NCI-H510A (cell line): ENCODE data around the gene TMBIM1.

Source experiments
- DNase-seq: peaks from one replicate; lab custom pipeline; 2025; lab: John Stamatoyannopoulos, UW

TMBIM1 gene

GRCh38 chr2:218292048-218293014, at the start of gene TMBIM1:
TMBIM1 (minus strand) TSS chr2:218292503; CDS start chr2:218282141, 10,362 bp downstream.
- DNase-seq = peak; percentile 71

- no peak for DNase-seq
Observed at GRCh38 chr2:218341381-218341780, 49.1 kb upstream of the TMBIM1 start.

GRCh38 chr2:218340656-218341055, 48.4 kb upstream of the TMBIM1 start:
- no peak for DNase-seq

DNA sequence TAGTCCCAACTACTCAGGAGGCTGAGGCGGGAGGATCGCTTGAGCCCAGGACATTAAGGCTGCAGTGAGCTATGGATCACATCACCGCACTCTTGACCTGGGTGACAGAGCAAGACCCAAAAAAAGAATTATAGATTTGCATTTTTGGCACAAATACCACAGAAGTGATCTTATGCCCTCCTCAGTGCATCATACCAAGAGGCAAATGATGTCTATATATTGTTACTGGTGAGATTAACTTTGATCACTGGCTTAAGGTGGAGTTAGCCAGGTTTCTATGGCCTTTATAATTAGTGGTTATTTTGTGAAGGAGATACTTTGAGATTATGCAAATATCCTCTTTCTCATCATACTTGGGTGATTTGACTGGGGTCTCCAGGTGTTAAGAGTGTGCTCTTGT, 42.2 kb upstream of the TMBIM1 start:
- no peak for DNase-seq

DNA sequence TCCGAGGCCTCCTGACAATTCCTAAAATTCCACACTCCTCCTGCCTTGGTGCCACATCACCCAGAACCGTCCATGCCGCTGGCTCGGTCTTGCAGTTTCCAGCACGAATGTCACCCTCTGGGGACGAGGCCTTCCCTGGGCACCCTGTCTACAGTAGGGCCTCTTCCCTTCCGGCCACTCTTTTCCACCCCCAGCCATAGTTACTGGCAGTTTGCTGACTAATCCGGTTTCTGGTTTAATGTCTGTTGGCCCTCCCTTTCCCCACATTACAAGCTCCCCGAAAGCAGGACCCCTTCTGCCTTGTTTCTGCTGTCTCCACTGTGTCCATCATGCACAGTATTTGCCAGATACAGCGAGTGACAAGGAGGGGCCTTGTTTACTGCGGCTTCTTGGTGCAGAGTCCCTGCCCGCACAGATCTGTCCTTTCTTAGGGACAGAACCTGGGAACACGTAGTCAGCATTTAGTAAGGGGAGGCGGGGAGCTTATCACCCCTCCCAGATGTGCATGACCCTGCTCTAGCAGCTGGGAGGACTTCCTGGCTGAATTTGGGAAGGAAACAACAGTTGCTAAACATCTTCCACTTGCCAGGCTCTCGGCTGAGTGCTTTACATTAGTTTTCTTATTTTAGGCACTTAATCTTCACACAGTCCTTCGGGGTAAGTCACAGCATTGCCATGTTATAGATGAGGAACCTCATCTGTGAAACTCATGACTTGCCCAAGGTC, 40.8 kb upstream of the TMBIM1 start:
- DNase-seq = no peak

DNA sequence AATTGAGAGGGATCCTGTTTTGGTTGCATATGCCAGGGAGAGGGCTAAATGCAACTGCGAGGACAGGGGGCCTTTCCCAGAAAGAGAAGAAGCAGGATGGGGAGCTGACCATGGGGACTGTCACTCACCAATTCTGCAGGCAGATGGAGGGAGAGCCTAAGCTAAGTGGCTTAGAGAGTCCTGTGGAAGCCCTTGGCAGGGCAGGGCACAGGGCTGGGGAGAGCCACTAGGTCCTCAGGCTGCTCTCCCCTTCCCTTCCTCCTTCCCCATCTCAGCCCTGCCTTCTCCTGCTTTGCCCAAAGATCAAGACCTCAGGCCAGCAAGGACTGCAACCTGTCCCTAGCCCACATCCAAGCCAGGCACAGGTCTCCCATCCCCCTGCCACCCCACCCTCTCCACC, 40.0 kb upstream of the TMBIM1 start:
- no peak for DNase-seq

- no peak for DNase-seq
Observed at GRCh38 chr2:218331745-218332144, 39.4 kb upstream of the TMBIM1 start.

DNA sequence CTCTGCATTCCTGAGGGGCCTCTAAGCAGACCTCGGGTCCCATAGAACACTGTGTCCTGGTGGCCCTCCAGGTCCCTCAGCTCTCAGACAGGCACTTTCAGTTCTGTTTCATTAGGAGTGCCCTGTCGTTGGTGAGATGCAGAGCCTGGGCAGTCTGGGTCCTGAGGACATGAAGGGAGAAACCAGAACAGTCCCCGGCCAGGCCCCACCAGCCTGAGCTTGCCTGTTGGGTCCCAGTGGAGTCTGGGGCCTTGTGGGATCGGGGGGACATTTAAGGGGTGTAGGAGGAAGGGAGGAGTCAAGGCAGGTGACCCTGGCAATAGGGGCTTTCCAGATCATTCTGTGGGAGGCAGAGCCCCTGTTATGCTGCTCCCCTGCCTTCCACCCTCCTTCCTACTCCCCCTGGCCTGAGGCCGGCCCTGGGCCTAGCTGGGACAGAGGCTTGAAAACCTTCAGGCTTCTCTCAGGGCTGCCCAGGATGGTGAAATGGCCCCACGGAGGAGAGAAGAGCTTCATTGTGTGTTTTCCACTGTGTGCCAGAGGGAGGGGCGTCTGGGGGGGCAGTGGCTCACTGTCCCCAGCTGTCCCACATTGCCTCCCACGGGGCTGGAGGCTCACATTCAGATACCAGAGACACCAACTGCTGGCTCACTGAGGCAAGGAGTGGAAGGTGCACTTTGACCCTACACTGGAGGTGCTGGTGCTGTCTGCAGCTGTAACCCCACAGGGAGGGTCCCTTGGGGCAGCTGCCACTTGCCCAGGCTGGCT, 37.7 kb upstream of the TMBIM1 start:
- DNase-seq = no peak

GRCh38 chr2:218329027-218329825, 36.9 kb upstream of the TMBIM1 start:
- DNase-seq = peak; percentile 51

GRCh38 chr2:218328294-218328693, 36.0 kb upstream of the TMBIM1 start:
- no peak for DNase-seq

- DNase-seq = no peak
Observed at GRCh38 chr2:218327451-218328210, 35.3 kb upstream of the TMBIM1 start.

DNA sequence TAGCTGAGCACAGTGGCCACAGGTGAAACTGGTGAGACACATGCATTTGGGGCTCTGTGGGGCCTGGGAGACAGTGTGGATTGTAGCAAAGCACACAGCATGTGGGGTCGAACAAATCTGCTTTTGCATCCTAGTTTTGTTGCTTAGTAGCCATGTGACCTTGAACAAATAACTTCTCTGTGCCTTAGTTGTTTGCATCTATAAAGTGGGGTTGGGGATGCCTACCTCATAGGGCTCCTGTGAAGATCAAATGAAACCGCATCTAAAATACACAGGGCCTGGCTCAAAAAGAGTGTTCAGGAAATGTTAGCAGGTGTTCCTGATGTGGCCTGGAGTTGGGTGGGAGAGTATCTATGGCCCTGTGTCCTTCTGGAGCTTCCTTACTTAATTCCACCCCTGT, 34.0 kb upstream of the TMBIM1 start:
- DNase-seq = no peak

- no peak for DNase-seq
Observed at GRCh38 chr2:218325566-218326160, 33.4 kb upstream of the TMBIM1 start.

DNA sequence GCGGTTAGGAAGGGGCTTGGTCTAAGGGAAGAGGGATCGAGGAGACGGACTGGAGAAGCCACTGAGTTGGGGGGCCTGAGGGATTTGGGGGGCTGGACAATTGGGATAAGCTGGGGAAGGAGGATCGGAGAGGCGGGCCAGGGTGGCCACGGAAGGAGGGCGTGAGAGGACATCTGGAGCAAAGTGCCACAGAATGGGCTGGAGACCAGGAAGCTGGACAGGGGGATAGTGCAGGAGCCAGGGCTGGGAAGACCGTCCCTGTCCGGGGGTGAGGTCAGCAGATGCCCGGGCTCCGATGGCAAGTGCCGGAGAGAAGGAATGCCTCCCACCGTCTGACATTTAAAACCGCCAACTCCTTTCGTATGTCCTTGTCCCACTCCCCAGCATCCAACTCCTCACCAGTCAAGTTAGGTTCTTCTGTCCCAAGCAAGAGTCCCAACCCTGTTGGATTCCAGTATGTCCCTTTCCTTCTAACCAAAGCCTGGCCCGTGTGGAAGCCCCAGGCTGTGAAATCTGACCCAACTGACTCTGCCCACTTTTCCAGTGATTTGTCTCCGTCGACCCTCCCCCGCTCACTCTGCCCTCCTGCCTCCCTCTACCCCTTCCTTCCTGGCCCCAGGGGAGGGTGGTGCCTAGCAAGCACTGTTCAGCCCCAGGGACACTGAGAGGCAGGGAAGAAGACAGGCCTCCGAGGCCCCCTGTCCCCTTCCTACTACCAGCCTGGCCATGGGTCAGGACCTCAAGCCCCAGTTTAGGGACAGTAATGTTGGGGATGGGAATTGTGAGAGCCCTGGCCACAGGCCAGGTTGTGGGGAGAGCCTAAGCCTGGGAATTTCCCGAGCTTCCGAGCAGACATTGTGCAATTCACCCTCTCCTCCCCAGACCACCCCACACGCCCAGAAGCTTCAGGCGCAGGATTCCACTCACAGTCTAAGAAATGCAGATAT, 31.5 kb upstream of the TMBIM1 start:
- no peak for DNase-seq

DNA sequence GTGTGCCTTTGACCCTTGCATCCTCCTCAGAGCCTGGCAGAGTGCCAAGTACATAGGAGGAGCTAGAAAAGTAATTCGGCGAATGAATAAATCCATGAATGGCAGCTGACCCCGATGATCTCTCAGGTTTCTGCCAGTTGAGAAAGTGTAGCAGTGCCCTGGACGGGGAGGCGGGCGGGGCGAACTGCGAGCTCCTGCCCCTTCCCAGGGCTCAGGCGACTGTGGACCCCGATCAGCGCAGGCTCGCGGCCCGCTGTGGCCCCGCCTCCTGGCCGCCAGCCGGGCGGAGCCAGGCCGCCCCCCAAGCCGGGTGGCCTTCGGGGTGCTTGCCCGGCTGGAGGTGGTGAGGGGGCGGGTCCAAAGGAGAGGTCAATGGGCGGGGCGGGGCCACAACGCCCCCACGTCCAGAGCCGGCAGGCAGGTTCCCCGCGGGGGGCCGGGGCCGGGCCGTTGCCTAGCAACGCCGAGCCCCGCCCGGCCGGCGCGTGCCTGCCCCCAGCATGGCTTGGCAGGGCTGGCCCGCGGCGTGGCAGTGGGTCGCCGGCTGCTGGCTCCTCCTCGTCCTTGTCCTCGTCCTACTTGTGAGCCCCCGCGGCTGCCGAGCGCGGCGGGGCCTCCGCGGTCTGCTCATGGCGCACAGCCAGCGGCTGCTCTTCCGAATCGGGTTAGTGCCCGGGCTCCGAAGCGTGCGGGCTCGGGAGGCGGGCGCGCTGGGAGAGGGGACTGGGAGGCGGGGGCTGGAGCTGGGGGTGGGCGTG, 30.6 kb upstream of the TMBIM1 start:
- peak; percentile 90 for DNase-seq

DNA sequence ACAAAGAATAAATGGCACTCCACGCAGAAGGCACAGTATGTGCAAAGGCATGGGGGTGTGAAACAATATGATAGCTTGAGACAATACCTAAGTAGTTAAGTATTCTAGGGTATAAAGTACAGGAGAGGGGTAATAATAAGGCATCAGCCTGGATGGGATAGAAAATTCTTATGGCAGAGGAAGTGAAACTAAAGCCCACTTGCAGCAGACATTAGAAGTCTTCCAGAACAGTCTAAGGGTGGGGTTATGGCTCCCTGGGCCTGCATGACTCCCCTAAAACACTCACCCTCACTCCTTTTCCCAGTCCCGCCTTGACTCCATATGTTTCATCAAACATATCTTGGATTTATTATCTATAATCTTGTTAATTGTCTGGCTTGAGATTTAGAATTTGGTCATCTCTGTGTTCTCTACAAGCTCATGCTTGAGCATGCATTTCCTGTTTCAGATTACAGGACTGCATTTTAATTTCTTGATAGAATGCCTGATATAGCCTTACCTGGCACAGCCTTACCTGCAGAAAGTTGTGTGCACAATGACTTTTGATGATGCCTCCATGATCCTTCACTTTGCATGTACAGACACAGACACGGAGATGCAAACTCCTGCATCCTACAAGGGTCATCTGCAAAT, 28.5 kb upstream of the TMBIM1 start:
- no peak for DNase-seq

DNA sequence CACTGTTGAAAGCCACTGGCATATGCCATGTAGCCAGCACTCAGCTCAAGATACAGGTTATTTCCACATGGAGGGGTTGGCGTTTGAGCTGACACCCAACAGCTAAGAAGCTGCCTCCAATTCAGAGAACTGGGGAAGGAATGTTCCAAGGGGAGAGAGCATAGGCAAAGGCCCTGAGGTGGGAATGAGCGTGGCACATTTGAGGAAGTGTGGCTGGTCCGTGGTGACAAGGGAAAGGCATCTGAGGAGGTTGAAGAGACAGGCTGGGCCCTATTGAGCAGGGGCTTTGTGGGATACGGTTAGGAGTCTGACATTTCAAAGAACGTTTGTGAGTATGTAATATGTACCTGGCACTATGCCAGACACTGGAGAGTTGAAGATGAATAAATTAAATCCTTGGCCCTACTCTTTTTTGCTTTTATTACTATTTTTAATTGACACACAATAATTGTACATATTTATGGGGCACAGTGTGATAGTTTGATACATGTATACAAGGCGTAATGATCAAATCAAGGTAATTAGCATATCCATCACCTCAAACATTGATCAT, 27.6 kb upstream of the TMBIM1 start:
- peak; percentile 8 for DNase-seq

- DNase-seq = no peak
Observed at GRCh38 chr2:218318241-218318640, 25.9 kb upstream of the TMBIM1 start.
